ENCODE results near the gene MFAP4. TPM values are rescaled to one million over a fixed set of nuclear protein-coding genes. Genes with fewer than 3 reads are reported as not detected.

Gene MFAP4
- total RNA-seq, 1 experiment from 2014 or later, result 4.0 TPM

GRCh38 chr17:19377602-19378415 lies 9.2 kb downstream of the MFAP4 start (continued):
- TF ChIP-seq ESRRA (CRISPR knock-in tag; IDR thresholded peaks at IDR 0.05; ENCODE audit: borderline replicate concordance) (no peak), ZNF425 (CRISPR knock-in tag; conservative IDR thresholded peaks at IDR 0.05) (no peak), CBFB (CRISPR knock-in tag; IDR thresholded peaks at IDR 0.05; ENCODE audit: low read depth) (no peak), ZNF512 (CRISPR knock-in tag; IDR thresholded peaks at IDR 0.05; ENCODE audit: borderline replicate concordance) (no peak), ZBTB43 (CRISPR knock-in tag; IDR thresholded peaks at IDR 0.05) (no peak), ZNF671 (CRISPR knock-in tag; IDR thresholded peaks at IDR 0.05) (no peak), SMAD3 (CRISPR knock-in tag; IDR thresholded peaks at IDR 0.05; ENCODE audit: borderline replicate concordance) (no peak), MYBL2 (CRISPR knock-in tag; IDR thresholded peaks at IDR 0.05) (no peak), AR (CRISPR knock-in tag; IDR thresholded peaks at IDR 0.05) (no peak), ATF6 (CRISPR knock-in tag; IDR thresholded peaks at IDR 0.05) (no peak), ZNF396 (CRISPR knock-in tag; IDR thresholded peaks at IDR 0.05; ENCODE audit: borderline replicate concordance) (no peak), ZSCAN18 (CRISPR knock-in tag; IDR thresholded peaks at IDR 0.05) (no peak), TEAD4 (CRISPR knock-in tag; IDR thresholded peaks at IDR 0.05) (no peak), IRF2 (CRISPR knock-in tag; IDR thresholded peaks at IDR 0.05; ENCODE audit: borderline replicate concordance, low read depth) (no peak), ATF1 (CRISPR knock-in tag; IDR thresholded peaks at IDR 0.05) (no peak), FOXP1 (CRISPR knock-in tag; IDR thresholded peaks at IDR 0.05; ENCODE audit: borderline replicate concordance) (peak; percentile 62; the same call in 1 of the 2 replicates), NR2C2 (CRISPR knock-in tag; IDR thresholded peaks at IDR 0.05) (no peak), NFATC4 (CRISPR knock-in tag; IDR thresholded peaks at IDR 0.05) (no peak), NFE2L1 (CRISPR knock-in tag; IDR thresholded peaks at IDR 0.05) (no peak), MLX (CRISPR knock-in tag; IDR thresholded peaks at IDR 0.05) (no peak), E2F5 (CRISPR knock-in tag; IDR thresholded peaks at IDR 0.05) (peak; percentile 58; the same call in 1 of the 2 replicates), CREB1 (CRISPR knock-in tag; IDR thresholded peaks at IDR 0.05) (no peak), E2F4 (CRISPR knock-in tag; IDR thresholded peaks at IDR 0.05; ENCODE audit: borderline replicate concordance, low read depth) (no peak), ZNF317 (CRISPR knock-in tag; IDR thresholded peaks at IDR 0.05; ENCODE audit: borderline replicate concordance, low read depth) (0 out of 2 replicates have a peak, but pooled peaks have one; percentile 28)
